Osteocyte (in vitro differentiated cells): ENCODE data around the gene ECE1. TPM values are rescaled to one million over a fixed set of nuclear protein-coding genes. Genes with fewer than 3 reads are reported as not detected.
"Not testable (repeated sequence)": the region's sequence is repeated elsewhere in the genome, so short reads cannot be mapped to it uniquely, and the experiment has no call there.

ENCODE experiments used
- DNase-seq: peaks from one replicate; pipeline ENCODE4 v3.0.0; 2021; ENCODE audit warnings: mixed read lengths; ENCODE audit not compliant: unreplicated experiment; ENCODE audit errors: extremely low spot score
- H3K27ac Mint-ChIP-seq: one replicate; pipeline ENCODE4 v1.8.0; 2021; ENCODE audit warnings: mild to moderate bottlenecking, mixed read lengths; ENCODE audit not compliant: unreplicated experiment
- H3K27me3 Mint-ChIP-seq: one replicate; pipeline ENCODE4 v1.8.0; 2021; ENCODE audit warnings: mixed read lengths; ENCODE audit not compliant: unreplicated experiment
- H3K36me3 Mint-ChIP-seq: one replicate; pipeline ENCODE4 v1.8.0; 2021; ENCODE audit warnings: mixed read lengths; ENCODE audit not compliant: unreplicated experiment
- H3K4me1 Mint-ChIP-seq: one replicate; pipeline ENCODE4 v1.8.0; 2021; ENCODE audit warnings: mixed read lengths; ENCODE audit not compliant: unreplicated experiment
- H3K4me3 Mint-ChIP-seq: one replicate; pipeline ENCODE4 v1.8.0; 2021; ENCODE audit warnings: mild to moderate bottlenecking, moderate library complexity, mixed read lengths; ENCODE audit not compliant: unreplicated experiment
- H3K9me3 Mint-ChIP-seq: one replicate; pipeline ENCODE4 v1.8.0; 2021; ENCODE audit warnings: mixed read lengths; ENCODE audit not compliant: unreplicated experiment
- total RNA-seq: library from RNA; stranded (reverse); gene quantifications from 2 replicates; pipeline ENCODE4 v1.2.1, GENCODE V29; 2021
- TF ChIP-seq, protein P1 (sequence below): fragments of 200-600 bp; sonication (generic); IDR thresholded peaks from 2 replicates; pipeline ENCODE4 v1.5.0; 2021; ENCODE audit warnings: antibody characterized with exemption, mild to moderate bottlenecking, moderate library complexity

ECE1 gene
- total RNA-seq, 1 donor from 2014 or later: 217 TPM

GRCh38 chr1:21192871-21193270 is 97.4 kb downstream of the ECE1 start:
- Mint-ChIP-seq H3K27ac (no peak overlapping the region), H3K4me3 (no peak overlapping the region), H3K9me3 (no peaks in the 10 kb centered on the region), H3K4me1 (peaks cover 13% of the 10 kb centered on the region), H3K36me3 (no peaks in the 10 kb centered on the region), H3K27me3 (no peaks in the 10 kb centered on the region)
- TF ChIP-seq, protein P1, sequence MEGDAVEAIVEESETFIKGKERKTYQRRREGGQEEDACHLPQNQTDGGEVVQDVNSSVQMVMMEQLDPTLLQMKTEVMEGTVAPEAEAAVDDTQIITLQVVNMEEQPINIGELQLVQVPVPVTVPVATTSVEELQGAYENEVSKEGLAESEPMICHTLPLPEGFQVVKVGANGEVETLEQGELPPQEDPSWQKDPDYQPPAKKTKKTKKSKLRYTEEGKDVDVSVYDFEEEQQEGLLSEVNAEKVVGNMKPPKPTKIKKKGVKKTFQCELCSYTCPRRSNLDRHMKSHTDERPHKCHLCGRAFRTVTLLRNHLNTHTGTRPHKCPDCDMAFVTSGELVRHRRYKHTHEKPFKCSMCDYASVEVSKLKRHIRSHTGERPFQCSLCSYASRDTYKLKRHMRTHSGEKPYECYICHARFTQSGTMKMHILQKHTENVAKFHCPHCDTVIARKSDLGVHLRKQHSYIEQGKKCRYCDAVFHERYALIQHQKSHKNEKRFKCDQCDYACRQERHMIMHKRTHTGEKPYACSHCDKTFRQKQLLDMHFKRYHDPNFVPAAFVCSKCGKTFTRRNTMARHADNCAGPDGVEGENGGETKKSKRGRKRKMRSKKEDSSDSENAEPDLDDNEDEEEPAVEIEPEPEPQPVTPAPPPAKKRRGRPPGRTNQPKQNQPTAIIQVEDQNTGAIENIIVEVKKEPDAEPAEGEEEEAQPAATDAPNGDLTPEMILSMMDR: no peak
- no peak for DNase-seq

- no peak overlapping the region for H3K4me3 Mint-ChIP-seq
- TF ChIP-seq, protein P1: no peak
- no peaks in the 10 kb centered on the region for H3K36me3 Mint-ChIP-seq
- no peaks in the 10 kb centered on the region for H3K27me3 Mint-ChIP-seq
- H3K27ac Mint-ChIP-seq: no peak overlapping the region
- H3K9me3 Mint-ChIP-seq: no peaks in the 10 kb centered on the region
- no peak for DNase-seq
- H3K4me1 Mint-ChIP-seq: peaks cover 13% of the 10 kb centered on the region
These were observed 98.0 kb downstream of the ECE1 start for GRCh38 chr1:21192284-21192683.

- H3K4me1 Mint-ChIP-seq: peaks cover 13% of the 10 kb centered on the region
- not testable (repeated sequence) for H3K36me3 Mint-ChIP-seq, H3K27me3 Mint-ChIP-seq, H3K9me3 Mint-ChIP-seq, H3K4me3 Mint-ChIP-seq, H3K27ac Mint-ChIP-seq, DNase-seq
These were observed 99.5 kb downstream of the ECE1 start for GRCh38 chr1:21190771-21191170.

DNA sequence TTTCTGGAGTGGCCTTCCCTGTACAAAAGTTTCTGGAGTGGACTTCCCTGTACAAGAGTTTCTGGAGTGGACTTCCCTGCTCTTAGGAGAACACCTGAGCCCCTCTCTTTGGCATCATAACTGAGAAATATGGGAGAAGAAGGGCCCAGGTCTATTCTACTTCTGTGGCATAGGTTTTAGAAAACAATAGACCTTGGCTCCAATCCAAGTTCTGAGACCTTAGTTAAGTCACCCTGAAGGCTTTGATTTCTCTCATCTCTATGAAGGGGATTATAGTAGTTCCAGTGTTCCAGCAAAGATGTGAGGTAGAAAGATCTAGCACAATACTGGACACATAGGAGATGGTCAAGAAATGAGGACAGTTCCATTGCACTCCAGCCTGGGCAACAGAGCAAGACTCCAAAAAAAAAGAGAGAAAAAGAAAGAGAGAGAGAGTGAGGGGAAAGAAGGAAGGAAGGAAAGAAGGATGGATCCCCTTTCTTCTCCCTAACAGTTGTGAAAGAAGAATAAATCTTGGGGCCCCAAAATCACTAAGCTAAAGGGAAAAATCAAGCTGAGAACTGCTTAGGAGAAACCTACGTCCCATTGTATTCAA is 100.3 kb downstream of the ECE1 start:
- no peak overlapping the region for H3K27ac Mint-ChIP-seq
- no peaks in the 10 kb centered on the region for H3K36me3 Mint-ChIP-seq
- no peaks in the 10 kb centered on the region for H3K27me3 Mint-ChIP-seq
- H3K4me1 Mint-ChIP-seq: peaks cover 11% of the 10 kb centered on the region
- TF ChIP-seq, protein P1: no peak
- H3K4me3 Mint-ChIP-seq: no peak overlapping the region
- no peak for DNase-seq
- H3K9me3 Mint-ChIP-seq: no peaks in the 10 kb centered on the region

- Mint-ChIP-seq H3K36me3 (no peaks in the 10 kb centered on the region), H3K4me3 (no peak overlapping the region), H3K27ac (no peak overlapping the region), H3K9me3 (no peaks in the 10 kb centered on the region), H3K4me1 (peaks cover 9% of the 10 kb centered on the region), H3K27me3 (no peaks in the 10 kb centered on the region)
- no peak for DNase-seq
- TF ChIP-seq, protein P1: no peak
These were observed 100.8 kb downstream of the ECE1 start for GRCh38 chr1:21189421-21189820.

DNA sequence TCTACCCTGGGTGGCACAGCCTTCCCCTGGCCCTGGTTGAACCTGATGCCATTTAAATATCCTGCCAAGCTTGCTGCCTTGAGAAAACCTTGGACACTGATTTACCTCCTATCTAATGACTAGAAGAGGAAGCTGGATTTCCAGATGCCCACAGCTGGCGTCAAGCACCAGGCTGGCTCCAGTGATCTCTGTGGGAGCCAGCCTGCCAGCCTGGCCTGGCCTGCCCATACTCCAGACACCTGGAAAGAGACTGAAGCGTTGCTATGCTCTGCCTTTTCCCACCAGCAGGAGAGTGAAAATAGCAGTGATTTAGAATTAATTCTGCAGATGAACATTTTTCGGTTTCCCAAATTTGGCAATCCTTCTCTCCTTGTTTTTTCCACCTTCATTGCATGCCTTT is 102.0 kb downstream of the ECE1 start:
- TF ChIP-seq, protein P1: no peak
- Mint-ChIP-seq H3K36me3 (no peaks in the 10 kb centered on the region), H3K4me3 (no peak overlapping the region), H3K27me3 (no peaks in the 10 kb centered on the region), H3K9me3 (no peaks in the 10 kb centered on the region), H3K4me1 (peaks cover 9% of the 10 kb centered on the region), H3K27ac (no peak overlapping the region)
- DNase-seq: no peak
